Activated CD4-positive, alpha-beta T cell treated with anti-CD3 and anti-CD28 coated beads for 4 hours (primary cell): ENCODE measurements around the gene NAXD.
"Not testable (repeated sequence)": the region's sequence is repeated elsewhere in the genome, so short reads cannot be mapped to it uniquely, and the experiment has no call there.

Experiments
- DNase-seq, 2 donors: peaks; one replicate each; pipeline ENCODE4 v3.0.0-alpha.2; 2020

NAXD gene

DNA sequence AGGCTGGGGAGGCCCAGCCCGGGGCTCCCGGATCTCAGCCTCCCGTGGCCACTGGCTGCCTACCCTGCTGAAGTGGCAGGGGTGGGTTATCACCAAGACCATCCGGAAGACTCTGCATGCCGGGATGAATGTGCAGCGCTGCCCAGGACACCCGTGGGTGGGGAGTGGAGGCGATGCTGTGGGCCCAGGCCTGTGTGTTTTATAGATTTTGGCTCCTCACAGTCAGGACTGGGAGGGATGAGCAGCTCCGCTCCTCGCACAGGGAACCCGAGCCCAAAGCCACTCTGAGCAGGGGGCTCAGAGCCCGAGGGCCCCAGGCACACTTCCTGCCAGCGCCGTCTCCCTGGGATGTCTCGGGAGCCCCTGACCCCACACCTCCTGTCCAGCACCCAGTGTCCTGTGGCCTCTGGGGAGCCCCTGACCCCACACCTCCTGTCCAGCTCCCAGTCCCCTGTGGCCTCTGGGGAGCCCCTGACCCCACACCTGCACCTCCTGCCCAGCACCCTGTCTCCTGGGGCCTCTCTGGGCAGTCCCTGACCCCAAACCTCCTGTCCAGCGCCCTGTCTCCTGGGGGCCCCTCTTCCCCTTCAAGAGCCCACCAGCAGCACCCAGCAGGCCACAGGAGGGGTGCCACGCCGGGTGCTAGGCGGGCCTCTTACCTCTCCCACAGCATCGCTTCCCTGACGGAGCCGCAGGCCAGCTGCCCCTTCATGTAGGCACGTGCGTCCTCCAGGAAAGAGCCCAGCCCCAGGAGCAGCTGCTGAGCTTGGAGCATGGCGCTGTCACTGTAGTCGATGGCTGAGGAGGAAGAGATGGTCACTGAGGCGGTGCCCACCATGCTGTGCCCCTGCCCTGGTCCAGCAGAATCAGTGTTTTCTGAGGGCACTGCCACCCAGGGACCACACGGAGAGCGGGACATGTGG, 31.4 kb downstream of the NAXD start:
- DNase-seq = no peak

GRCh38 chr13:110647365-110647737, 32.0 kb downstream of the NAXD start:
- DNase-seq = no peak

DNA sequence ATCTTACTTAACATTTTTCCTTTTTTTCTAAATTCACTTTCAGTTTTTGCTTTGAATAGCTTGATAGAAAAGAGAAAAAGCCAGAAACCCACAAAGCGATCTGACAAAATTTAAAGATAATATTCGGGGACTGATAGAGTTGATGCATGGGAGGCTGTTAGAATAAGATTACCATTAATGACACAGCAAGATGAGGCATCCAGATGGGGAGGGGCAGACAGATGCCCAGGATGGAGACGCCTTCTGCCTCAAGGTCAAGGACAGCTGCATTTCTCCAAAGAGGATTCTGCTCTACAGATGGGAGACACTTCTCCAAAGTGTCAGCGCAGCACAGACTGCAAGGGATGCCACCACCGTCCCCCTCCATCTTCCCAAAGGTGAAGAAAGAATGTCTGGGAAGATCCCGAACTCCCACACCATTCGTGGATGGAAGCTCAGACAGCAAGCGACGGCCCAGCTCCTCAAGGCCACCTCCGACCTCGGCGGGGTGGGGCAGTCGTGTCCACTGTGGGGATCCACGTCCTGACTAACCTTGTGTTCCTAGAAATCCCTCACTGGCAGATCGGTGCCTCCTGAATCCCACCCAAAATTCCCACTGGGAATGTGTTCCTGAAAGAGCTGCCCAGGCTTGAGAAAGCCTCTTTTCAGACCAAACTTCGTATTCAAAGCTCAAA, 32.9 kb downstream of the NAXD start:
- no peak for DNase-seq

DNA sequence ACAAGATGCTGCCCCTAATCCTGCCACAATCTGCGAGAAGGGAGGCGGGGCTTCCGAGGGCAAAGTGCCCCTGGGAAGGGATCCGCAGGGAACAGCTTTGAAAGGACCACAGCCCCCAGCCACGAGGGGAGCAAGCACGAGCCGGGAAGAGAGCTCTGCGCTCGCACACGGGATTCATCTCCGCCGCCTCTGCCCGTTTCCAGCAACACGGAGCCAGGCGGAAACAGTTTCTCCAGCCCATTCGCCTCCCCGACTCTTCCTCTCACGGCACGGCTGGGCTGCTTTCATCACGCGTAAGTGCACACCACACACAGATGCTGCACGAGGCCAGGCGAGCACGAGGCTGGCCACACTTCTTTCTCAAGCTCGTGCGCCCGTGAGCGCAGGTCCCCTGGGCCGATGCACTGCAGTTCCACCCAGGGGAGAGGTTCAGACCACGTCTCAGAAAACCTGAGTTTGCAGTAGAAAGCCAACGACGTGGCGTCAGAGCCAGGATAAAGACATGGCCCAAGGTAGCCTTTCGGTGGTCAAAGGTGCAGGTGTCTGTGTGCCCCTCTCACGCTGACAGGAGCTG, 33.6 kb downstream of the NAXD start:
- DNase-seq = no peak

- DNase-seq = no peak
These were observed 34.2 kb downstream of the NAXD start for GRCh38 chr13:110649551-110649950.

GRCh38 chr13:110650436-110650835, 35.1 kb downstream of the NAXD start:
- no peak for DNase-seq

- no peak for DNase-seq
These were observed 35.9 kb downstream of the NAXD start for GRCh38 chr13:110651271-110651670.

- no peak for DNase-seq
These were observed 36.4 kb downstream of the NAXD start for GRCh38 chr13:110651726-110652230.

- no peak for DNase-seq
These were observed 36.9 kb downstream of the NAXD start for GRCh38 chr13:110652231-110652730.

DNA sequence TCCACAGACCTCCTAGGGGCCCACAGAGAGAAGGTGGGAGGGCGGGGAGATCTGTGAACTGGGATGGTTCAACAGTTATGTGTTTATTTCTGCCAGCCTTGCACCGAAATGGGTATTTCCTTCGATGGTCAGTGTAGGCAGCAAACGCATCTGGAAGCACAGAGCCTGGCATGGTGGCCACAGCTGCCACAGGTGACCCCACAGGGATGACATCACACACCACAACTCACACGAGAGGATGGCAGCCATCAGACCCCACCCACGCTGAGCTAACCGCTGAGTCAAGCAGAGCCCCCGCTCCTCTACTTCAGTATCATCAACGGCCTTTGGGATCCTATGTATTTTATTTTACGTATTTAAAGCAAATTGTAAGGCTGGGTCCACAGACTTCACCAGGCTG, 37.4 kb downstream of the NAXD start:
- no peak for DNase-seq

DNA sequence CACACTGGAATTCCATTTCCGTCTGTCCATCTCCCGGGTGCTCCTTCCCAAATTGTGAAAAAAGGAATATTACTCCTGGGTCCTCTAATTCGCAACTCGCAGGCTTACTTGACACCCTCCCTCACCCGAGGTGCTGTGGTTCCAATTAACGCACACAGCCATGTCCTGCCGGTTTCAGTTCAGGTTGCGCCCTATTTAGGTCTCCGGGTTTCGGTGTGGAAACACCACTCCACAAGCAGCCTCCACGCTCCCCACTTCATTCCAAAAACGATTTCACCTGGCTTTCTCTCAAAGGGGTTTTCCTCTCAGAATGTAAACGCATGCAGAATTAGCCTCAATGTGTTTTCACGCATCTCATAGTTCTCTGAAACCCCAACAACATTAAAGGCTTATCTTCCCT, 37.9 kb downstream of the NAXD start:
- DNase-seq = no peak

- no peak for DNase-seq
These were observed 38.5 kb downstream of the NAXD start for GRCh38 chr13:110653851-110654250.

DNA sequence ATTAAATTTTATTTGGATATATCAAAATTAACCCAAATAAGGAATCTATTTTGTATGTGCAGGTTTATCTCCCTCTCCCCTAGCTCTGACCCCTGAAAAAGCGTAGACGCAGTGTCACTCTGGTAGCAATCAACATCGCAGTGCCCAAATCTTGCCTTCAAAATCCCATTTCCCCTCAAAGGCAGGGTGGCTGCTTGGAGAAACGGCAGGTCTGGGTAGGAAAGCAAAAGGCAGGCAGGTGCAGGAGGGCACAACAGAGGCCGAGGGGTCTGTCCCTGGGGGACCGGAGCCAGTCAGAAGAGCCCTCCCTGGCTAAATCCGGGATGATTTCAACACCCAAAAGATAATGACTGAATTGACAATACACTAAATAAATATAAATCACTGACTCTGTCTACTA, 41.9 kb downstream of the NAXD start:
- DNase-seq = no peak

DNA sequence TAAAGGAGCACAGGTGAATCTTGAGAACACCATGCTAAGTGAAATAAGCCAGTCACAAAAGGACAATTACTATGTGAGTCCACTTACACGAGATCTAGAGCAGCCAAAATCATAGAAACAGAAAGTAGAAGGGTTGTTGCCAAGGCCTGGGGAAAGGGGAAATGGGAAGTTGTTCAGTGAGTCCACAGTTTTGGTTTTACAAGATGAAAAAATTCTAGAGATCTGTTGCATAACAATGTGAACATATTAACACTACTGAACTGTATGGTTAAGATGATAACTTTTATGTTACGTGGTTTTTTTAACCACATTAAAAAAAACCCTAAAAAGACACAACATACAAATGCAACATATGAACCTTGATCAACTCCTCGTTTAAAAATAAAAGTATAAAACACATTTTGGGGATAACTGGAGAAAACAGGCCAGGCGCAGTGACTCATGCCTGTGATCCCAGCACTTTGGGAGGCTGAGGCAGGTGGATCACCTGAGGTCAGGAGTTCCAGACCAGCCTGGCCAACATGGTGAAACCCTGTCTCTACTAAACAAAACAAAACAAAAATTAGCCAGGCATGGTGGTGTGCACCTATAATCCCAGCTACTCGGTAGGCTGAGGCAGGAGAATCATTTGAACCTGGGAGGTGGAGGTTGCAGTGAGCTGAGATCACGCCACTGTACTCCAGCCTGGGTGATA, 43.0 kb downstream of the NAXD start:
- DNase-seq = not testable (repeated sequence)

DNA sequence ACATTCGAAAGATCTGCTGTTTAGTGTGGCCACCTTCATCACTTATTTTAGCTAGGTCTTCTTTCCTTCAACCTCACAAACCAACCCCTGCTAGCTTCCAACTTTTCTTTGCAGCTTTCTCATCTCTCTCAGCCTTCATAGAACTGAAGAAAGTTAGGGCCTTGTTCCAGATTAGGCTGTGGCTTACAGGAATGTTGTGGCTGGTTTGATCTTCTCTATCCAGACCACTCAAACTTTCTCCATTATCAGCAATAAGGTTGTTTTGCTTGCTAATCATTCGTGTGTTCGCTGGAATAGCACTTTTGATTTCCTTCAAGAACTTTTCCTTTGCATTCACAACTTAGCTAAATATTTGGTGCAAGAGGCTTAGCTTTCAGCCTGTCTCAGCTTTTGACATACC, 45.9 kb downstream of the NAXD start:
- no peak for DNase-seq

GRCh38 chr13:110662091-110662490, 46.7 kb downstream of the NAXD start:
- no peak for DNase-seq

- no peak for DNase-seq
These were observed 47.6 kb downstream of the NAXD start for GRCh38 chr13:110662777-110663443.

DNA sequence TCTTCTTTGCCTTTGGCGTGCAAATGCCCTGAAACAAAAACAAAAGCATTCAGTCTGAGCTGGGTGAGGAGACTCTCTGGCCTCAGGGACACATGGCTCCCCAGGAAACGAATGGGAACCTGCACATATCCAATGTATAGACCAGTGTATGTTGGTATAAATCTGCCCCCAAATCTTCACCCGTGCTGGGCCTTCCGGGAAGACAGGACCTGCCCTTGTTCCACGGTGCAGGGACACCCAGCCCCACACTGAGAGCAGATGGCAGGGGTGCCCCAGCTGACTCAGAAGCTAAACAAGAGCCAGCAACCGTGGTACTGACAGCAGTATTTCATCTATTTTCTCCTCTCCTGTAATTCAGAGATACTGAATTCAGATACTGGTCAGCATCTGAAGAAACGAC, 48.1 kb downstream of the NAXD start:
- DNase-seq = no peak

GRCh38 chr13:110664041-110664440, 48.7 kb downstream of the NAXD start:
- DNase-seq = no peak

DNA sequence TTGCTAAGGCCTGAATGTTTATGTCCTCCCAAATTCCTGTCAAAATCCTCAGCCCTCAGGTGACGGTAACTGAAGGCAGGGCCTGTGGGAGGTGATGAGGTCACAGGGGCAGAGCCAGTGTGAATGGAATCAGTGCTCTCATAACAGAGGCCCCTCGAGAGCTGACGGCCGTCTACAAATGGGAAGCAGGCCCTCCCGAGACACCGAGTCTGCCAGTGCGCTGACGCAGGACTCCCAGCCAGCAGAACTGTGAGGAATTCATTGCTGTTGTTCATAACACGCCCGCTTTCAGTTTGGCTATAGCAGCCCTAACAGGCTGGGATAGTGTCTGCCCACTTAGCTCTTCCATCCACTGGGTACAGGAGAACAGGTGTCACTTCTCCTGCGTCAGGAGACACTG, 49.3 kb downstream of the NAXD start:
- DNase-seq = no peak

DNA sequence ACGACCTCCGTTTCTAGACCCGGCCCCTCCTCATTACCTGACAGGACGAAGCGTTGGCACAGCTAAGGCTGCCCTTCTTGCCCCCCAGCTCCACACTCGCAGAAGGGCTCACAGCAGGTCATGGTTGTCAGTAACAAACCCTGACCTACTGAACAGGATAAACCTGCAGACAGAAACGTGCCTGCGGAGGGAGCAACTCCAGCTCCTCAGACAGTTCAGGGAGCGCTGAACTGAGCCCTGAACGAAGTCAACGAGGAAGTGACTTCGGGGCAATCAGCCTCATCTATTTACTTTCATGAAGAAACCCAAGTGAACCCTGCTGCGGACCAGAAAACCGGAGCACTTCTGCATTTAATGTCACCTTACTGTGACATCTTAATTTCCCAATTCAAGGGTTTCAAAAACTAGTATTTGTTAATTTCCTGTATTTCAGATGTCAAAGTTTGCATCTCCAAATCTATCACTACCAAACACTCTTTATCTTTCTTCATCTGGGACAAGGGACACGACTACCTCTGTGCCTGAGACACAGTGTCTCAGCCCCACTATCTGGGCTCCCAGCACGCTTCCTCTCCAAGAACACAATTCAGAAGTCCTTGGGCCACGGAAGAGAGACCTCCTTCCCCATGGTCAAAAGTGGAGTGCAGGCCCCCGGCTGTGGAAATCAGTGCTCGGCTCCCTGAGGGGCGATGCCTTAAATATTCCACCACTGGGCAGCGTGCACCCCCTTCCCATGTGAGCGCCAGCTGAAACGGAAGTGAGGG, 50.3 kb downstream of the NAXD start:
- DNase-seq = no peak

GRCh38 chr13:110666255-110666533, 50.8 kb downstream of the NAXD start:
- no peak for DNase-seq
